Endothelial cell of umbilical vein (primary cell): Measurements from ENCODE around the gene C1orf226.

Experiments
- EZH2 ChIP-seq: IDR thresholded peaks from 2 replicates; pipeline ENCODE4 v1.6.1; 2012; ENCODE audit warnings: borderline replicate concordance, low read depth, mild to moderate bottlenecking, moderate library complexity, low read length, inconsistent platforms; ENCODE audit not compliant: severe bottlenecking
- FOS ChIP-seq: IDR thresholded peaks from 2 replicates; pipeline ENCODE4 v1.6.1; 2011; ENCODE audit warnings: mild to moderate bottlenecking, low read length, moderate library complexity, borderline replicate concordance; ENCODE audit not compliant: insufficient read depth
- GATA2 ChIP-seq: IDR thresholded peaks from 2 replicates; pipeline ENCODE4 v1.7.0; 2011; ENCODE audit warnings: low read depth, mild to moderate bottlenecking, moderate library complexity, mixed read lengths, low read length; ENCODE audit not compliant: insufficient read length, insufficient read depth
- JUN ChIP-seq: IDR thresholded peaks from 2 replicates; pipeline ENCODE4 v1.6.1; 2011; ENCODE audit warnings: borderline replicate concordance, low read depth; ENCODE audit not compliant: insufficient read length, insufficient read depth
- MYC ChIP-seq: IDR thresholded peaks from one replicate; pipeline ENCODE4 v1.6.1; 2011; ENCODE audit warnings: mild to moderate bottlenecking, low read depth, low read length
- POLR2A ChIP-seq: IDR thresholded peaks from 2 replicates; pipeline ENCODE4 v1.6.1; 2012; ENCODE audit warnings: low read depth, mild to moderate bottlenecking, control low read depth, low read length
- POLR2AphosphoS5 ChIP-seq: IDR thresholded peaks from 2 replicates; pipeline ENCODE4 v1.6.1; 2012; ENCODE audit warnings: low read depth, mild to moderate bottlenecking, control low read depth, low read length, moderate library complexity; ENCODE audit not compliant: insufficient read depth
- TF ChIP-seq, protein P1 (sequence below), 2 donors: IDR thresholded peaks; 1 replicate in 1 of 2; 2 replicates in 1 of 2; pipeline ENCODE4 v1.5.1; 2011; ENCODE audit warnings: low read length in 2 of 2, mild to moderate bottlenecking in 2 of 2, moderate library complexity in 2 of 2, control low read depth in 1 of 2, inconsistent platforms in 1 of 2, low read depth in 1 of 2; ENCODE audit not compliant: insufficient read depth in 1 of 2; ENCODE audit errors: extremely low read depth in 1 of 2
- TF ChIP-seq, protein P2 (sequence below): IDR thresholded peaks from 2 replicates; pipeline ENCODE4 v1.6.1; 2011; ENCODE audit not compliant: insufficient read depth, insufficient read length

DNA sequence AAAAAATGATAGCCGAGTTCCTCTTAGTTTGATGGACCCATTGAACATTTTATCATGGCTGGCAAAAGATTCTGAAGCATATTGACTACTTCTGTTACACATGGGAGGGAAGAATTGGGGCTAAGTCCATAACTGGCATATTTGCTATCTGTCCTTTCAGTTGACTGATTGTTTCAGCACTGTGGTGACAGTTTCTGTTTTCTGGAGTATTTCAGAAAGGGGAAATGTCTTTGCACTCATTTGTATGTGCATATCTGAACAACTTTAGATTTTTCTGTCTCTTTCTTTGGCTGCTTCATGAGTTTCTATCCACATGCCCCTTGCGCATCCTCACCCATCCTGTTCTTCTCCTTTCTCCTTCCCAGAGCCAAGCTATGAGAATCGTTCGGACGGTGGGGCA, 38.1 kb upstream of the C1orf226 start:
- TF ChIP-seq, protein P1, sequence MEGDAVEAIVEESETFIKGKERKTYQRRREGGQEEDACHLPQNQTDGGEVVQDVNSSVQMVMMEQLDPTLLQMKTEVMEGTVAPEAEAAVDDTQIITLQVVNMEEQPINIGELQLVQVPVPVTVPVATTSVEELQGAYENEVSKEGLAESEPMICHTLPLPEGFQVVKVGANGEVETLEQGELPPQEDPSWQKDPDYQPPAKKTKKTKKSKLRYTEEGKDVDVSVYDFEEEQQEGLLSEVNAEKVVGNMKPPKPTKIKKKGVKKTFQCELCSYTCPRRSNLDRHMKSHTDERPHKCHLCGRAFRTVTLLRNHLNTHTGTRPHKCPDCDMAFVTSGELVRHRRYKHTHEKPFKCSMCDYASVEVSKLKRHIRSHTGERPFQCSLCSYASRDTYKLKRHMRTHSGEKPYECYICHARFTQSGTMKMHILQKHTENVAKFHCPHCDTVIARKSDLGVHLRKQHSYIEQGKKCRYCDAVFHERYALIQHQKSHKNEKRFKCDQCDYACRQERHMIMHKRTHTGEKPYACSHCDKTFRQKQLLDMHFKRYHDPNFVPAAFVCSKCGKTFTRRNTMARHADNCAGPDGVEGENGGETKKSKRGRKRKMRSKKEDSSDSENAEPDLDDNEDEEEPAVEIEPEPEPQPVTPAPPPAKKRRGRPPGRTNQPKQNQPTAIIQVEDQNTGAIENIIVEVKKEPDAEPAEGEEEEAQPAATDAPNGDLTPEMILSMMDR (IDR thresholded peaks at IDR 0.05; ENCODE audit: extremely low read depth in 1 of 2, insufficient read depth in 1 of 2, low read depth in 1 of 2, low read length in 2 of 2): no peak
- TF ChIP-seq POLR2A (no peak), POLR2AphosphoS5 (no peak), EZH2 (no peak), FOS (no peak), GATA2 (no peak), JUN (no peak), MYC (no peak)
- TF ChIP-seq, protein P2, sequence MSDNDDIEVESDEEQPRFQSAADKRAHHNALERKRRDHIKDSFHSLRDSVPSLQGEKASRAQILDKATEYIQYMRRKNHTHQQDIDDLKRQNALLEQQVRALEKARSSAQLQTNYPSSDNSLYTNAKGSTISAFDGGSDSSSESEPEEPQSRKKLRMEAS: no peak
